T-helper 17 cell (primary cell): Measurements from ENCODE around the gene MIS18BP1. TPM values are rescaled to one million over a fixed set of nuclear protein-coding genes. Genes with fewer than 3 reads are reported as not detected.
"Not testable (repeated sequence)": the region's sequence is repeated elsewhere in the genome, so short reads cannot be mapped to it uniquely, and the experiment has no call there.

ENCODE experiments used
- ATAC-seq: fragments of 150-1000 bp; cut with Tn5 transposase; 2 replicates; pipeline ENCODE4 v1.10.0; 2021; ENCODE audit warnings: mild to moderate bottlenecking, moderate library complexity
- DNase-seq, 3 donors: peaks; one replicate each; pipeline versions ENCODE4 v3.0.0 to v3.0.0-alpha.2; 2020 to 2021
- H3K9me3 ChIP-seq: one replicate; pipeline ENCODE4 v1.7.0; 2013; ENCODE audit warnings: low read length, mild to moderate bottlenecking; ENCODE audit not compliant: control insufficient read depth, poor library complexity, severe bottlenecking
- H3K27ac Mint-ChIP-seq: one replicate; pipeline ENCODE4 v1.8.0; 2022; ENCODE audit warnings: mild to moderate bottlenecking, moderate library complexity, mixed read lengths
- H3K27me3 Mint-ChIP-seq: one replicate; pipeline ENCODE4 v1.8.0; 2022; ENCODE audit warnings: mixed read lengths
- H3K36me3 Mint-ChIP-seq: one replicate; pipeline ENCODE4 v1.8.0; 2022; ENCODE audit warnings: low read depth, mixed read lengths
- H3K4me1 Mint-ChIP-seq: one replicate; pipeline ENCODE4 v1.8.0; 2022; ENCODE audit warnings: mild to moderate bottlenecking, mixed read lengths
- H3K4me3 Mint-ChIP-seq: one replicate; pipeline ENCODE4 v1.8.0; 2022; ENCODE audit warnings: mild to moderate bottlenecking, moderate library complexity, mixed read lengths
- total RNA-seq, 4 donors: library from RNA in 2 of 4; stranded (reverse) in 2 of 4; gene quantifications; one replicate each; pipeline ENCODE4 v1.2.3 and lab custom pipeline; 2022 to 2026

Gene MIS18BP1
- total RNA-seq (10 to 100 TPM; 35.2 to 53.8 TPM), total RNA-seq (lab: John Stamatoyannopoulos, UW) (60.7 to 78.3 reads per million in 2 donors)

- Mint-ChIP-seq H3K36me3 (no peaks in the 10 kb centered on the region), H3K27ac (peak within 1 kb of the TSS; percentile 91)
- peak; percentile 84 to 89 (median 88) for DNase-seq
These were observed at the start of gene MIS18BP1 for GRCh38 chr14:45253070-45253753. Gene MIS18BP1, minus strand, starts transcription at chr14:45253202. Its CDS starts 5,916 bp downstream, at chr14:45247286.

GRCh38 chr14:45298423-45299117 is 45.6 kb upstream of the MIS18BP1 start:
- ATAC-seq (no peak), DNase-seq (no peak)
- Mint-ChIP-seq H3K4me3 (no peak overlapping the region), H3K27me3 (no peaks in the 10 kb centered on the region), H3K4me1 (peaks cover 4% of the 10 kb centered on the region), H3K27ac (no peak overlapping the region), H3K36me3 (no peaks in the 10 kb centered on the region)
- no peaks in the 10 kb centered on the region for H3K9me3 ChIP-seq

More at GRCh38 chr14:45253070-45253753, at the start of gene MIS18BP1:
- peak within 1 kb of the TSS; percentile 91 for H3K4me3 Mint-ChIP-seq
- H3K9me3 ChIP-seq, result peaks cover 2% of the 10 kb centered on the region
- peaks cover 15% of the 10 kb centered on the region for H3K4me1 Mint-ChIP-seq
- H3K27me3 Mint-ChIP-seq, result no peaks in the 10 kb centered on the region
- peak; percentile 90 for ATAC-seq

GRCh38 chr14:45294796-45295195 is 41.8 kb upstream of the MIS18BP1 start:
- not testable (repeated sequence) for H3K36me3 Mint-ChIP-seq, H3K4me3 Mint-ChIP-seq, DNase-seq, H3K27me3 Mint-ChIP-seq, ATAC-seq, H3K27ac Mint-ChIP-seq, H3K4me1 Mint-ChIP-seq, H3K9me3 ChIP-seq

- ATAC-seq, result no peak
- no peak overlapping the region for H3K27ac Mint-ChIP-seq
- H3K36me3 Mint-ChIP-seq, result peaks cover 2% of the 10 kb centered on the region
These were observed 37.5 kb upstream of the MIS18BP1 start for GRCh38 chr14:45290547-45290946.

GRCh38 chr14:45287610-45288009 is 34.6 kb upstream of the MIS18BP1 start:
- no peaks in the 10 kb centered on the region for H3K9me3 ChIP-seq
- Mint-ChIP-seq H3K4me3 (no peak overlapping the region), H3K36me3 (peaks cover 2% of the 10 kb centered on the region), H3K4me1 (no peaks in the 10 kb centered on the region), H3K27ac (no peak overlapping the region), H3K27me3 (peaks cover 19% of the 10 kb centered on the region)
- DNase-seq (no peak), ATAC-seq (no peak)

More at GRCh38 chr14:45290547-45290946, 37.5 kb upstream of the MIS18BP1 start:
- no peak for DNase-seq
- peaks cover 4% of the 10 kb centered on the region for H3K4me1 Mint-ChIP-seq
- peaks cover 12% of the 10 kb centered on the region for H3K27me3 Mint-ChIP-seq
- no peak overlapping the region for H3K4me3 Mint-ChIP-seq
- no peaks in the 10 kb centered on the region for H3K9me3 ChIP-seq

- peaks cover 2% of the 10 kb centered on the region for H3K36me3 Mint-ChIP-seq
- H3K4me3 Mint-ChIP-seq, result no peak overlapping the region
- no peaks in the 10 kb centered on the region for H3K9me3 ChIP-seq
- H3K4me1 Mint-ChIP-seq, result no peaks in the 10 kb centered on the region
- ATAC-seq (no peak), DNase-seq (no peak)
- H3K27ac Mint-ChIP-seq, result no peak overlapping the region
- H3K27me3 Mint-ChIP-seq, result peaks cover 19% of the 10 kb centered on the region
These were observed 31.8 kb upstream of the MIS18BP1 start for GRCh38 chr14:45284802-45285201.

GRCh38 chr14:45281731-45282400 is 28.9 kb upstream of the MIS18BP1 start:
- not testable (repeated sequence) for DNase-seq, H3K4me3 Mint-ChIP-seq, H3K36me3 Mint-ChIP-seq, H3K27ac Mint-ChIP-seq, ATAC-seq, H3K4me1 Mint-ChIP-seq, H3K9me3 ChIP-seq
- peaks cover 13% of the 10 kb centered on the region for H3K27me3 Mint-ChIP-seq

GRCh38 chr14:45271858-45272537 is 19.0 kb upstream of the MIS18BP1 start:
- H3K4me1 Mint-ChIP-seq, result peaks cover 8% of the 10 kb centered on the region
- no peaks in the 10 kb centered on the region for H3K36me3 Mint-ChIP-seq
- no peak overlapping the region for H3K4me3 Mint-ChIP-seq
- H3K27ac Mint-ChIP-seq, result no peak overlapping the region
- ATAC-seq (no peak), DNase-seq (no peak)
- no peaks in the 10 kb centered on the region for H3K27me3 Mint-ChIP-seq
- H3K9me3 ChIP-seq, result no peaks in the 10 kb centered on the region

- H3K36me3 Mint-ChIP-seq, result peaks cover 3% of the 10 kb centered on the region
- H3K27me3 Mint-ChIP-seq, result peaks cover 6% of the 10 kb centered on the region
- DNase-seq, result no peak
- H3K4me3 Mint-ChIP-seq, result no peak overlapping the region
- no peaks in the 10 kb centered on the region for H3K9me3 ChIP-seq
- no peak overlapping the region for H3K27ac Mint-ChIP-seq
- ATAC-seq, result no peak
- H3K4me1 Mint-ChIP-seq, result peaks cover 8% of the 10 kb centered on the region
These were observed 17.0 kb upstream of the MIS18BP1 start for GRCh38 chr14:45270031-45270430.

GRCh38 chr14:45267071-45267470 is 14.1 kb upstream of the MIS18BP1 start:
- ATAC-seq (no peak), DNase-seq (no peak)
- H3K9me3 ChIP-seq, result no peaks in the 10 kb centered on the region
- Mint-ChIP-seq H3K27ac (peak overlapping the region; percentile 43), H3K36me3 (peaks cover 6% of the 10 kb centered on the region), H3K27me3 (peaks cover 11% of the 10 kb centered on the region), H3K4me3 (no peak overlapping the region), H3K4me1 (peaks cover 10% of the 10 kb centered on the region)

- H3K36me3 Mint-ChIP-seq, result peaks cover 6% of the 10 kb centered on the region
- no peak overlapping the region for H3K27ac Mint-ChIP-seq
- H3K4me1 Mint-ChIP-seq, result peaks cover 2% of the 10 kb centered on the region
- ATAC-seq (no peak), DNase-seq (no peak)
- no peak overlapping the region for H3K4me3 Mint-ChIP-seq
- peaks cover 4% of the 10 kb centered on the region for H3K9me3 ChIP-seq
- peaks cover 11% of the 10 kb centered on the region for H3K27me3 Mint-ChIP-seq
These were observed 9.6 kb upstream of the MIS18BP1 start for GRCh38 chr14:45262637-45263036.

GRCh38 chr14:45261209-45261608 is 8.2 kb upstream of the MIS18BP1 start:
- peaks cover 2% of the 10 kb centered on the region for H3K4me1 Mint-ChIP-seq
- H3K27ac Mint-ChIP-seq, result no peak overlapping the region

GRCh38 chr14:45258805-45259204 is 5.8 kb upstream of the MIS18BP1 start:
- H3K9me3 ChIP-seq, result peaks cover 5% of the 10 kb centered on the region
- no peak for DNase-seq
- H3K4me3 Mint-ChIP-seq, result no peak overlapping the region
- ATAC-seq, result no peak
- H3K4me1 Mint-ChIP-seq, result no peaks in the 10 kb centered on the region
- H3K27me3 Mint-ChIP-seq, result no peaks in the 10 kb centered on the region
- H3K36me3 Mint-ChIP-seq, result no peaks in the 10 kb centered on the region
- no peak overlapping the region for H3K27ac Mint-ChIP-seq

More at GRCh38 chr14:45261209-45261608, 8.2 kb upstream of the MIS18BP1 start:
- no peak overlapping the region for H3K4me3 Mint-ChIP-seq
- ATAC-seq, result no peak
- DNase-seq, result no peak
- peaks cover 5% of the 10 kb centered on the region for H3K9me3 ChIP-seq
- H3K27me3 Mint-ChIP-seq, result peaks cover 11% of the 10 kb centered on the region
- H3K36me3 Mint-ChIP-seq, result peaks cover 6% of the 10 kb centered on the region
